Endothelial cell of umbilical vein (primary cell): ENCODE data around the gene SPECC1L. TPM values are rescaled to one million over a fixed set of nuclear protein-coding genes. Genes with fewer than 3 reads are reported as not detected.

Source experiments
- BruUV-seq: library from RNA; stranded (reverse); fragments of 400-500 nt; replicated peaks from 2 replicates; lab custom pipeline; 2021; lab: Mats Ljungman, UMichigan
- CTCF ChIA-PET: fragments of 300-600, 350-600 bp; sonication (Branson Sonifier 250); formaldehyde crosslinking; loops from one replicate; lab custom pipeline; 2021; ENCODE audit warnings: antibody characterized with exemption, inconsistent platforms; lab: Charles Lee
- POLR2A ChIA-PET: fragments of 300-600, 350-600 bp; sonication (Branson Sonifier 250); formaldehyde crosslinking; loops from one replicate; lab custom pipeline; 2021; ENCODE audit warnings: antibody characterized with exemption, inconsistent platforms; lab: Charles Lee
- DNase-seq: peaks from one replicate; pipeline ENCODE4 v3.0.0-alpha.2; 2011; ENCODE audit warnings: low read depth, low spot score
- FAIRE-seq: peaks from 2 replicates; lab custom pipeline; 2011; peaks lifted over from hg19 to GRCh38; lab: Jason Lieb, UNC
- H2AFZ ChIP-seq: 2 replicates; pipeline ENCODE4 v1.6.0; 2012; ENCODE audit warnings: low read depth, low read length, control low read depth, inconsistent platforms
- H3K27ac ChIP-seq: 2 replicates; pipeline ENCODE4 v1.5.1; 2011; ENCODE audit warnings: low read depth, mild to moderate bottlenecking, control low read depth, low read length, moderate library complexity; ENCODE audit not compliant: insufficient read depth
- H3K27me3 ChIP-seq, 2 experiments: 2 replicates each; pipeline versions ENCODE4 v1.6.0 to v1.6.1; 2011; ENCODE audit warnings: low read length in 2 of 2, mixed read lengths in 1 of 2; ENCODE audit not compliant: control insufficient read depth in 2 of 2, insufficient read depth in 2 of 2
- H3K36me3 ChIP-seq, 2 experiments: 2 replicates in 1 of 2; 3 replicates in 1 of 2; pipeline ENCODE4 v1.5.1; 2011; ENCODE audit warnings: low read length in 2 of 2, mild to moderate bottlenecking in 1 of 2, moderate library complexity in 1 of 2; ENCODE audit not compliant: control insufficient read depth in 2 of 2, insufficient read depth in 2 of 2; ENCODE audit errors: extremely low read depth in 1 of 2
- H3K4me1 ChIP-seq: 3 replicates; pipeline ENCODE4 v1.5.1; 2011; ENCODE audit warnings: mild to moderate bottlenecking, low read length; ENCODE audit not compliant: control insufficient read depth, insufficient read depth; ENCODE audit errors: extremely low read depth
- H3K4me2 ChIP-seq: 2 replicates; pipeline ENCODE4 v1.6.1; 2011; ENCODE audit warnings: low read length, control low read depth, mixed read lengths; ENCODE audit not compliant: insufficient read depth
- H3K4me3 ChIP-seq, 3 experiments: fragments of 200-600 bp in 1 of 3; sonication (generic), shearing (Covaris generic) in 1 of 3; replicated peaks in 1 of 3; 2 replicates each; pipeline ENCODE4 v1.5.1; 2011 to 2016; ENCODE audit warnings: control low read depth in 3 of 3, low read length in 3 of 3, mild to moderate bottlenecking in 2 of 3, inconsistent platforms in 1 of 3, low read depth in 1 of 3, moderate library complexity in 1 of 3; ENCODE audit not compliant: insufficient read depth in 1 of 3
- H3K79me2 ChIP-seq: 2 replicates; pipeline ENCODE4 v1.6.0; 2012; ENCODE audit warnings: low read length, inconsistent platforms; ENCODE audit not compliant: control insufficient read depth, insufficient read depth
- H3K9ac ChIP-seq: replicated peaks from 2 replicates; pipeline ENCODE3; 2011; ENCODE audit warnings: low read length, control low read depth; ENCODE audit not compliant: insufficient read depth; ENCODE audit errors: extremely low read depth
- H3K9me1 ChIP-seq: replicated peaks from 3 replicates; pipeline ENCODE4 v1.6.0; 2011; ENCODE audit warnings: mild to moderate bottlenecking, low read length; ENCODE audit not compliant: control insufficient read depth, insufficient read depth; ENCODE audit errors: extremely low read depth
- H3K9me3 ChIP-seq: replicated peaks from 2 replicates; pipeline ENCODE4 v1.5.1; 2012; ENCODE audit warnings: low read length, inconsistent platforms; ENCODE audit not compliant: control insufficient read depth, insufficient read depth
- H4K20me1 ChIP-seq: replicated peaks from 2 replicates; pipeline ENCODE3; 2011; ENCODE audit warnings: mild to moderate bottlenecking, low read length; ENCODE audit not compliant: control insufficient read depth, insufficient read depth; ENCODE audit errors: extremely low read depth
- CTCF ChIP-seq, 2 donors: IDR thresholded peaks; 1 replicate in 1 of 2; 2 replicates in 1 of 2; pipeline ENCODE4 v1.5.1; 2011; ENCODE audit warnings: low read length in 2 of 2, mild to moderate bottlenecking in 2 of 2, moderate library complexity in 2 of 2, control low read depth in 1 of 2, inconsistent platforms in 1 of 2, low read depth in 1 of 2; ENCODE audit not compliant: insufficient read depth in 1 of 2; ENCODE audit errors: extremely low read depth in 1 of 2
- EZH2 ChIP-seq: IDR thresholded peaks from 2 replicates; pipeline ENCODE4 v1.6.1; 2012; ENCODE audit warnings: borderline replicate concordance, low read depth, mild to moderate bottlenecking, moderate library complexity, low read length, inconsistent platforms; ENCODE audit not compliant: severe bottlenecking
- FOS ChIP-seq: IDR thresholded peaks from 2 replicates; pipeline ENCODE4 v1.6.1; 2011; ENCODE audit warnings: mild to moderate bottlenecking, low read length, moderate library complexity, borderline replicate concordance; ENCODE audit not compliant: insufficient read depth
- GATA2 ChIP-seq: IDR thresholded peaks from 2 replicates; pipeline ENCODE4 v1.7.0; 2011; ENCODE audit warnings: low read depth, mild to moderate bottlenecking, moderate library complexity, mixed read lengths, low read length; ENCODE audit not compliant: insufficient read length, insufficient read depth
- JUN ChIP-seq: IDR thresholded peaks from 2 replicates; pipeline ENCODE4 v1.6.1; 2011; ENCODE audit warnings: borderline replicate concordance, low read depth; ENCODE audit not compliant: insufficient read length, insufficient read depth
- MAX ChIP-seq: IDR thresholded peaks from 2 replicates; pipeline ENCODE4 v1.6.1; 2011; ENCODE audit not compliant: insufficient read depth, insufficient read length
- MYC ChIP-seq: IDR thresholded peaks from one replicate; pipeline ENCODE4 v1.6.1; 2011; ENCODE audit warnings: mild to moderate bottlenecking, low read depth, low read length
- POLR2A ChIP-seq: IDR thresholded peaks from 2 replicates; pipeline ENCODE4 v1.6.1; 2012; ENCODE audit warnings: low read depth, mild to moderate bottlenecking, control low read depth, low read length
- POLR2AphosphoS5 ChIP-seq: IDR thresholded peaks from 2 replicates; pipeline ENCODE4 v1.6.1; 2012; ENCODE audit warnings: low read depth, mild to moderate bottlenecking, control low read depth, low read length, moderate library complexity; ENCODE audit not compliant: insufficient read depth
- dilution Hi-C: fragments of 300-500 bp; cut with MboI; formaldehyde crosslinking; loops from one replicate; pipeline ENCODE4 v1.15.0; 2019; ENCODE audit warnings: low sequenced_read_pairs; ENCODE audit not compliant: extremely low pct_ligation_motif_present
- intact Hi-C: fragments of 100-400 bp; cut with micrococcal nuclease; formaldehyde crosslinking; loops from one replicate; pipeline ENCODE4 v1.10.0; 2022
- polyA plus RNA-seq, 4 experiments: library from polyadenylated mRNA; depleted of rRNA in 3 of 4; stranded (reverse) in 3 of 4; unstranded in 1 of 4; fragments of >200 nt; gene quantifications; 2 replicates each; pipeline versions ENCODE4 v1.2.1 to v1.2.3, GENCODE V29; 2011 to 2012; ENCODE audit warnings: missing spikeins in 1 of 4
- total RNA-seq: library from RNA; stranded (reverse); gene quantifications from 2 replicates; pipeline ENCODE4 v1.2.3, GENCODE V29; 2021

SPECC1L gene
- total and polyA plus RNA-seq, 2 donors (not counting 3 experiments of a cell fraction or from before 2014, with no cell fraction given), result 22.8 to 79.3 TPM

GRCh38 chr22:24383061-24383460, 112.4 kb downstream of the SPECC1L start:
- dilution Hi-C loops, result no loop called here
- FAIRE-seq, result no peak
- POLR2A ChIA-PET, result no interaction called here

More at GRCh38 chr22:24383061-24383460, 112.4 kb downstream of the SPECC1L start:
- peaks cover 5% of the 10 kb centered on the region for H3K79me2 ChIP-seq
- BruUV-seq, result no TSS peak
- no peak for DNase-seq
- H2AFZ ChIP-seq, result no peak overlapping the region
- TF ChIP-seq EZH2, result no peak
- no peak for TF ChIP-seq CTCF (IDR thresholded peaks at IDR 0.05; ENCODE audit: extremely low read depth in 1 of 2, insufficient read depth in 1 of 2, low read depth in 1 of 2, low read length in 2 of 2)
- no peak for TF ChIP-seq POLR2A
- TF ChIP-seq FOS, result no peak
- TF ChIP-seq MYC, result no peak
- TF ChIP-seq GATA2, result no peak
- no peak for TF ChIP-seq POLR2AphosphoS5
- no peak for TF ChIP-seq MAX
- no peak for TF ChIP-seq JUN
- H3K4me1 ChIP-seq, result peaks cover 19% of the 10 kb centered on the region
- no peaks in the 10 kb centered on the region for H4K20me1 ChIP-seq
- H3K27me3 ChIP-seq, result no peaks in the 10 kb centered on the region
- H3K9me1 ChIP-seq, result no peaks in the 10 kb centered on the region
- H3K27ac ChIP-seq, result no peak overlapping the region
- intact Hi-C loops, result no loop called here
- H3K36me3 ChIP-seq, result no peaks in the 10 kb centered on the region
- no peaks in the 10 kb centered on the region for H3K9me3 ChIP-seq
- H3K4me3 ChIP-seq, result no peak overlapping the region
- CTCF ChIA-PET, result interaction anchor here (1.1 kb wide), 1 partner anchor 18 kb away, joined by 3 read pairs; no protein-coding TSS in a partner anchor
- no peak overlapping the region for H3K9ac ChIP-seq
- no peak overlapping the region for H3K4me2 ChIP-seq
